22Rv1 (cell line): Measurements from ENCODE around the gene PLSCR3.
A peak's percentile ranks its signal among the peaks of the same experiment; 100 is the strongest.

Source experiments
- H3K27ac ChIP-seq: fragments of 450-650 bp; 2 replicates; pipeline ENCODE4 v1.5.1; 2017
- ZFX ChIP-seq: fragments of 450-650 bp; IDR thresholded peaks from 2 replicates; pipeline ENCODE4 v1.6.1; 2017; ENCODE audit warnings: antibody characterized with exemption, borderline replicate concordance
- TF ChIP-seq, protein P1 (sequence below): fragments of 450-650 bp; IDR thresholded peaks from 2 replicates; pipeline ENCODE4 v1.5.1; 2017; ENCODE audit warnings: mild to moderate bottlenecking

Gene PLSCR3

DNA sequence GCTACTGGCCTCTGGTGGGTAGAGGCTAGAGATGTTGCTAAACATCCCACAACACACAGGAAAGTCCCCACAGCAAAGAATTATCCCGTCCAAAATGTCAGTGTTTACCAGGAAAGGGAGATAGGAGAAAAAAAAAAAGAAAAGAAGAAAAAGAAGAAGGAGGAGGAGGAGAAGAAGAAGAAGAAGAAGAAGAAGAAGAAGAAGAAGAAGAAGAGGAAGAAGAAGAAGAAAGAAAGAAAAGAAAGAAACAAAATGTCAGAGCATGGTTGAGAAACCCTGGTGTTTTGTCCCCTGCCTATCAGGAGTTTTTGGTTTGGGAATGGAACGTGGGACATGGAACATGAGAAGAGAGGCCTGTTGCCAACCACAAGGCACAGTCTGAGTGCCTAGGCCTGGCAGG, 36.9 kb downstream of the PLSCR3 start:
- no peak overlapping the region for H3K27ac ChIP-seq
- TF ChIP-seq, protein P1, sequence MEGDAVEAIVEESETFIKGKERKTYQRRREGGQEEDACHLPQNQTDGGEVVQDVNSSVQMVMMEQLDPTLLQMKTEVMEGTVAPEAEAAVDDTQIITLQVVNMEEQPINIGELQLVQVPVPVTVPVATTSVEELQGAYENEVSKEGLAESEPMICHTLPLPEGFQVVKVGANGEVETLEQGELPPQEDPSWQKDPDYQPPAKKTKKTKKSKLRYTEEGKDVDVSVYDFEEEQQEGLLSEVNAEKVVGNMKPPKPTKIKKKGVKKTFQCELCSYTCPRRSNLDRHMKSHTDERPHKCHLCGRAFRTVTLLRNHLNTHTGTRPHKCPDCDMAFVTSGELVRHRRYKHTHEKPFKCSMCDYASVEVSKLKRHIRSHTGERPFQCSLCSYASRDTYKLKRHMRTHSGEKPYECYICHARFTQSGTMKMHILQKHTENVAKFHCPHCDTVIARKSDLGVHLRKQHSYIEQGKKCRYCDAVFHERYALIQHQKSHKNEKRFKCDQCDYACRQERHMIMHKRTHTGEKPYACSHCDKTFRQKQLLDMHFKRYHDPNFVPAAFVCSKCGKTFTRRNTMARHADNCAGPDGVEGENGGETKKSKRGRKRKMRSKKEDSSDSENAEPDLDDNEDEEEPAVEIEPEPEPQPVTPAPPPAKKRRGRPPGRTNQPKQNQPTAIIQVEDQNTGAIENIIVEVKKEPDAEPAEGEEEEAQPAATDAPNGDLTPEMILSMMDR = no peak
- no peak for TF ChIP-seq ZFX

DNA sequence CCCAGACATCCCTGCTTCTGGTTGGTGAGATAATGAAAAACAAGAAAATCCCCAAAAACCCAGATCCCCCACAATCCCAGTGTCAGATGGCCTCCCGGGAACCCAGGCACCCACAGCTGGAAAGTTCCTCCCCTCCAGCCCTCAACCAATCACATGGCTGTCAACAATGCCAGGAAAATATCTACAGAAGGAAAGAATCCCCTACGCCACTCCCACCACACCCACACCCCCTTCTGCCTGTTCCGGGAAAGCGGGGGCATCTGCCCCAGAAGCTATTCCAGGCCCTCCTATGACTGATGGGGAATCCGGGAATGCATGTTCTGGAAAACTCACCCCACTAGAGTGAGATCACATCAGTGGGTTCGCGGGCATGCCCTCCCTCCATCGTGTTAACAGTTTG, 37.6 kb downstream of the PLSCR3 start:
- H3K27ac ChIP-seq = no peak overlapping the region
- TF ChIP-seq, protein P1 = no peak
- no peak for TF ChIP-seq ZFX

DNA sequence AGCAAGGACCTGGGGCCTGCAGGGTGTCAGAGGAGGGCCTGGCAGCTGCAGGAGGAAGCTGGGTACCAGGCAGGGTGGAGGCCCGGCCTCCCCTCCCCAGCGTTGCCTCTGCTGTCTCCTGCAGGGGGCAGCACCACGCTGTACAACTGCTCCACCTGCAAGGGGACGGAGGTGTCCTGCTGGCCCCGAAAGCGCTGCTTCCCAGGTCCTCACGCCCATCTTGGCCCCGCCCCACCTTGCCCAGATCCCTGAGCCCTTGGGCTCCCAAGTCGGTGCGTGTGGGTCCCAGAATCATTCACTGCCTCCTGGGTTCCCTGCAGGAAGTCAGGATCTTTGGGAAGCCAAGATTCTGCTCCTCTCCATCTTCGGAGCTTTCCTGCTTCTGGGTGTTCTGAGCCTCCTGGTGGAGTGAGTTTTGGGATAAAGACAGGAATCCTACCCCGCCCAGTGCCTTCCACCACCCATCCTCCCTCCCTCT, 38.2 kb downstream of the PLSCR3 start:
- TF ChIP-seq, protein P1 = peak; percentile 90
- TF ChIP-seq ZFX = no peak
- no peak overlapping the region for H3K27ac ChIP-seq

DNA sequence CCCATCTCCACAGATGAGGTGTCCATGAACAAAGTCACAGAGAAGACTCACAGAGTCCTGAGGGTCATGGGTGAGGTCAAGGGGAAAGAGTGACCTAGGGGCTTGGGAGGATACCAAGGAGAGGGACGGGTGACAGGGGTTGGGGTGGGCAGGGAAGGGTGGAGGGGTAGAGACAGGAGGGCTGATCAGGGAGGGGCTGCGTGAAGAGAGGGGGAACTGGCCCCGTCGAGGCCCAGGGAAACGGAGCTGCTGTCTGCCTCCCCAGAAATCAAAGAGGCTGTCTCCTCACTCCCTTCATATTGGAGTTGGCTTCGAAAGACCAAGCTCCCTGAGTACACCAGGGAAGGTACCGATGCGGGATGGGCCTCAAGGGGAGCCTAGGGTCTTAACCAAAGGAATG, 38.8 kb downstream of the PLSCR3 start:
- TF ChIP-seq, protein P1 = no peak
- TF ChIP-seq ZFX = no peak
- no peak overlapping the region for H3K27ac ChIP-seq

DNA sequence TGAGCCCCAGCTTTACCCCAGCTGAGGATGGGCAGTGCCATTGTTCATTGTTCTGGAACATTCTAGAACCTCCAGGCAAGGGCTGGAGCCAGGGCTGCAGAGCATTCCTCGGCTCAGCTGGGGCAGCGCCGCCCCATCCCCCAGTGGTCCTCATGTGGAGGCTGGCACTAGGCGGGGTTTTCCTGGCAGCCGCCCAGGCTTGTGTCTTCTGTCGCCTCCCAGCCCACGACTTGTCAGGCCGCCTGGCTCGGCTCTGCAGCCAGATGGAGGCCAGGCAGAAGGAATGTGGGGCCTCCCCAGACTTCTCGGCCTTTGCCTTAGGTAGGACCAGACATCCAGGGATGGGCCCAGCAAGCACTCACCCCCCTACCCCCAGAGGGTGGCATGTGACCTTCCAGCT, 39.3 kb downstream of the PLSCR3 start, which contains the start of gene TMEM95:
Gene TMEM95, plus strand, starts transcription at position 104 of the 400 bp plus-strand sequence. Its CDS starts 49 bp downstream, at position 153.
- no peak within 1 kb of the TSS for H3K27ac ChIP-seq
- no peak for TF ChIP-seq ZFX
- TF ChIP-seq, protein P1 = no peak

DNA sequence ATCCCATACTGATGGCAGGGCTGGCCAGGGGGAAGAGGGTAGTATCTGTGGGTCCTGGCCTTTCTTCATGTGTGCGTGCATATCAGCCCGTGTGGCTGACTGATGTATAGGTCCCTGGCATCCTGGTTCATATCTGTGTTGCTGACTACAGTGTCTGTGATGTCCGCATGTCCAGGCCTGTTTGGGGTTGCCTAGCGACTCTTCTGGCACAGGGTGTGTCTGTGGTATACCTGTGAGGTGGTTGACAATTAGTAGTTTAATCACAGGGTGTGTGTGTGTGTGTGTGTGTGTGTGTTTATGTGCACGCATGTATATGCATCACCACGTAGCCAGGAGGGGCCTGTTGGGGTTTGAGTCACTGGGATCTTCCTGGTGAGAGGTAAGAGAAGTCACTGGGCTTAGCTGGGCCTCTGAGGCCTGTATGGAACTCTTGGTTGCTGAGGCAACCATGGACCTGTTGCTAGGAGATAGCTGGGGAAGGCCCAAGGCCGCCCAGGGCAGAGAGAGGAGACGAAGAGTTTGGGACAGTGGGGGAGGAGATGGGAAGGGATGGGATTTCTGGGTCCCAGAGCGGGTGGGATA, 40.0 kb downstream of the PLSCR3 start:
- TF ChIP-seq, protein P1 = no peak
- no peak for TF ChIP-seq ZFX
- no peak overlapping the region for H3K27ac ChIP-seq

DNA sequence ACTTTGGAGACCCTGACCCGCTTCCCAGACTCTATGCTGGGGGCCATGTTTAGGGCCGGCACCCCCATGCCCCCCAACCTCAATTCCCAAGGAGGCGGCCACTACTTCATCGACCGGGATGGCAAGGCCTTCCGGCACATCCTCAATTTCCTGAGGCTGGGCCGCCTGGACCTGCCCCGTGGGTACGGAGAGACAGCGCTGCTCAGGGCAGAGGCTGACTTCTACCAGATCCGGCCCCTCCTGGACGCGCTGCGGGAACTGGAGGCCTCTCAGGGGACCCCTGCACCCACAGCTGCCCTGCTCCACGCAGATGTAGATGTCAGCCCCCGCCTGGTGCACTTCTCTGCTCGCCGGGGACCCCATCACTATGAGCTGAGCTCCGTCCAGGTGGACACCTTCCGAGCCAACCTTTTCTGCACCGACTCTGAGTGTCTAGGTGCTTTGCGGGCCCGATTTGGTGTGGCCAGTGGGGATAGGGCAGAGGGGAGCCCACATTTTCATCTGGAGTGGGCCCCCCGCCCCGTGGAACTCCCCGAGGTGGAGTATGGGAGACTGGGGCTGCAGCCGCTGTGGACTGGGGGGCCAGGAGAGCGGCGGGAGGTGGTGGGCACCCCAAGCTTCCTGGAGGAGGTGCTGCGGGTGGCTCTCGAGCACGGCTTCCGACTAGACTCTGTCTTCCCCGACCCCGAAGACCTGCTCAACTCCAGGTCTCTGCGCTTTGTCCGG, 41.3 kb downstream of the PLSCR3 start:
- peak overlapping the region; percentile 91; the same call in 1 of the 2 replicates for H3K27ac ChIP-seq
- TF ChIP-seq ZFX = no peak
- TF ChIP-seq, protein P1 = no peak
